Measurements from ENCODE around the gene BRAF.

GRCh38 chr7:140829720-140830119 is 95.0 kb downstream of the BRAF start:
- TF ChIP-seq CTCF (IDR thresholded peaks at IDR 0.05; ENCODE audit: extremely low read depth in 1 of 2, insufficient read depth in 1 of 2, low read depth in 1 of 2, low read length in 2 of 2) (no peak), POLR2AphosphoS5 (IDR thresholded peaks at IDR 0.05; ENCODE audit: insufficient read depth, low read depth, low read length) (no peak), POLR2A (IDR thresholded peaks at IDR 0.05; ENCODE audit: low read depth, low read length) (no peak)

Measured in endothelial cell of umbilical vein (primary cell).